CD4-positive, alpha-beta T cell (primary cell): Measurements from ENCODE around the gene EFNB2. TPM values are rescaled to one million over a fixed set of nuclear protein-coding genes. Genes with fewer than 3 reads are reported as not detected.

Experiments used
- ATAC-seq: fragments of 200-7000 bp; cut with Tn5 transposase; one replicate; pipeline ENCODE4 v1.10.0; 2022; ENCODE audit warnings: mild to moderate bottlenecking; ENCODE audit not compliant: poor library complexity
- CTCF ChIA-PET: fragments of 350-600 bp; sonication (Branson Sonifier 250); formaldehyde crosslinking; loops from one replicate; lab custom pipeline; 2021; ENCODE audit warnings: antibody characterized with exemption, inconsistent platforms; lab: Charles Lee
- POLR2A ChIA-PET: fragments of 350-600 bp; sonication (Branson Sonifier 250); formaldehyde crosslinking; loops from one replicate; lab custom pipeline; 2021; ENCODE audit warnings: antibody characterized with exemption, inconsistent platforms; lab: Charles Lee
- DNase-seq, 14 experiments: peaks; one replicate each; pipeline ENCODE4 v3.0.0-alpha.2; 2013 to 2020; ENCODE audit warnings: mixed read lengths in 2 of 14
- H3K27ac ChIP-seq, 2 donors: one replicate each; pipeline versions ENCODE4 v1.5.1 to v1.7.0; 2013; ENCODE audit warnings: low read length in 2 of 2, low read depth in 1 of 2, mild to moderate bottlenecking in 1 of 2
- H3K27me3 ChIP-seq, 2 experiments: 1 replicate in 1 of 2; 2 replicates in 1 of 2; pipeline versions ENCODE4 v1.6.1 to v1.7.0; 2013; ENCODE audit warnings: low read length in 2 of 2, control low read depth in 1 of 2, mild to moderate bottlenecking in 1 of 2, moderate library complexity in 1 of 2; ENCODE audit not compliant: insufficient read depth in 2 of 2, control insufficient read depth in 1 of 2
- H3K36me3 ChIP-seq: one replicate; pipeline ENCODE4 v1.6.1; 2013; ENCODE audit warnings: low read length, control low read depth; ENCODE audit not compliant: insufficient read depth
- H3K4me1 ChIP-seq: one replicate; pipeline ENCODE4 v1.6.1; 2013; ENCODE audit warnings: low read length, control low read depth; ENCODE audit not compliant: insufficient read depth
- H3K4me3 ChIP-seq: one replicate; pipeline ENCODE4 v1.5.1; 2013; ENCODE audit warnings: mild to moderate bottlenecking, low read length, moderate library complexity
- H3K9me3 ChIP-seq, 2 experiments: 1 replicate in 1 of 2; 2 replicates in 1 of 2; pipeline versions ENCODE4 v1.6.1 to v1.7.0; 2013; ENCODE audit warnings: low read length in 2 of 2, mild to moderate bottlenecking in 2 of 2, control low read depth in 1 of 2, moderate library complexity in 1 of 2; ENCODE audit not compliant: control insufficient read depth in 1 of 2, insufficient read depth in 1 of 2
- H3K27ac Mint-ChIP-seq: one replicate; pipeline ENCODE4 v1.8.0; 2020; ENCODE audit warnings: mixed read lengths
- H3K27me3 Mint-ChIP-seq: one replicate; pipeline ENCODE4 v1.8.0; 2021; ENCODE audit warnings: mixed read lengths
- H3K36me3 Mint-ChIP-seq: one replicate; pipeline ENCODE4 v1.8.0; 2021; ENCODE audit warnings: low read depth, mixed read lengths
- H3K4me1 Mint-ChIP-seq: one replicate; pipeline ENCODE4 v1.8.0; 2021; ENCODE audit warnings: low read depth, mixed read lengths
- H3K4me3 Mint-ChIP-seq: one replicate; pipeline ENCODE4 v1.8.0; 2020; ENCODE audit warnings: mild to moderate bottlenecking, mixed read lengths
- H3K9me3 Mint-ChIP-seq: one replicate; pipeline ENCODE4 v1.8.0; 2020; ENCODE audit warnings: mixed read lengths
- CTCF ChIP-seq: fragments of 200-600 bp; IDR thresholded peaks from one replicate; pipeline ENCODE4 v1.8.0; 2022; ENCODE audit warnings: antibody characterized with exemption, mild to moderate bottlenecking
- intact Hi-C, 2 experiments: fragments of 100-400 bp; cut with DNase I in 1 of 2; cut with micrococcal nuclease in 1 of 2; formaldehyde crosslinking; loops; one replicate each; pipeline versions ENCODE4 v1.15.1 to v1.9.0; 2023 to 2025; cut with DNase I, micrococcal nuclease
- total RNA-seq, 174 experiments: library from RNA in 2 of 174; stranded (reverse) in 2 of 174; gene quantifications; one replicate each; pipeline ENCODE4 v1.2.3 and lab custom pipeline; 2021 to 2026

Gene EFNB2
- total RNA-seq, 2 experiments from 2014 or later: 0.20 to 0.36 TPM

- CTCF ChIA-PET: no interaction called here
- ATAC-seq: no peak
- H3K27me3 ChIP-seq: peaks cover 4 to 28% of the 10 kb centered on the region in 2 experiments
- H3K27ac ChIP-seq: no peak overlapping the region
- intact Hi-C loops: no loop called here
- Mint-ChIP-seq H3K9me3 (no peaks in the 10 kb centered on the region), H3K4me1 (peaks cover 11% of the 10 kb centered on the region), H3K27me3 (peaks cover 71% of the 10 kb centered on the region), H3K4me3 (no peak overlapping the region), H3K36me3 (no peaks in the 10 kb centered on the region), H3K27ac (no peak overlapping the region)
- H3K4me1 ChIP-seq: peaks cover 8% of the 10 kb centered on the region
- H3K4me3 ChIP-seq: no peak overlapping the region
- no peak for DNase-seq
- H3K9me3 ChIP-seq: peaks cover 0 to 10% of the 10 kb centered on the region in 2 experiments
- H3K36me3 ChIP-seq: no peaks in the 10 kb centered on the region
- POLR2A ChIA-PET: no interaction called here
- TF ChIP-seq CTCF: no peak
Observed at GRCh38 chr13:106497079-106497478, 38.4 kb downstream of the EFNB2 start.

- no peak overlapping the region for H3K27ac ChIP-seq
- H3K9me3 Mint-ChIP-seq: no peaks in the 10 kb centered on the region
- H3K27me3 ChIP-seq: peaks cover 6 to 28% of the 10 kb centered on the region in 2 experiments
- no peaks in the 10 kb centered on the region for H3K36me3 ChIP-seq
- peaks cover 18% of the 10 kb centered on the region for H3K4me1 Mint-ChIP-seq
- CTCF ChIA-PET: interaction anchor here (0.6 kb wide), 1 partner anchor 276 kb away, joined by 3 read pairs; no protein-coding TSS in a partner anchor
- H3K27me3 Mint-ChIP-seq: peaks cover 78% of the 10 kb centered on the region
- H3K4me3 ChIP-seq: no peak overlapping the region
- ATAC-seq (no peak), DNase-seq (no peak)
- peaks cover 0 to 10% of the 10 kb centered on the region in 2 experiments for H3K9me3 ChIP-seq
- POLR2A ChIA-PET: no interaction called here
- TF ChIP-seq CTCF: no peak
- no peak overlapping the region for H3K27ac Mint-ChIP-seq
- intact Hi-C loops: no loop called here
- H3K4me3 Mint-ChIP-seq: no peak overlapping the region
- peaks cover 8% of the 10 kb centered on the region for H3K4me1 ChIP-seq
- no peaks in the 10 kb centered on the region for H3K36me3 Mint-ChIP-seq
Observed at GRCh38 chr13:106496072-106496997, 39.1 kb downstream of the EFNB2 start.

GRCh38 chr13:106494936-106495335, 40.5 kb downstream of the EFNB2 start:
- no peak overlapping the region for H3K4me3 ChIP-seq
- no peak overlapping the region for H3K4me3 Mint-ChIP-seq
- DNase-seq (no peak), ATAC-seq (no peak)
- H3K27ac Mint-ChIP-seq: no peak overlapping the region
- H3K36me3 ChIP-seq: no peaks in the 10 kb centered on the region
- TF ChIP-seq CTCF: no peak
- peaks cover 14% of the 10 kb centered on the region for H3K4me1 ChIP-seq
- H3K9me3 Mint-ChIP-seq: no peaks in the 10 kb centered on the region
- H3K9me3 ChIP-seq: peaks cover 0 to 10% of the 10 kb centered on the region in 2 experiments
- peaks cover 81% of the 10 kb centered on the region for H3K27me3 Mint-ChIP-seq
- ChIA-PET POLR2A (interaction anchor here (0.6 to 2.0 kb wide), 2 partner anchors 40 to 718 kb away, joined by 3 to 5 read pairs; partner anchors contain the start of gene EFNB2), CTCF (no interaction called here)
- peaks cover 12 to 28% of the 10 kb centered on the region in 2 experiments for H3K27me3 ChIP-seq
- H3K27ac ChIP-seq: no peak overlapping the region
- intact Hi-C loops: no loop called here
- H3K36me3 Mint-ChIP-seq: no peaks in the 10 kb centered on the region
- peaks cover 26% of the 10 kb centered on the region for H3K4me1 Mint-ChIP-seq
